Heart left ventricle (tissue), 13 donors: ENCODE data around the gene MAP7D3.

ENCODE experiments used
- POLR2A ChIP-seq, 2 donors: fragments of 450-650 bp; IDR thresholded peaks; one replicate each; pipeline ENCODE4 v1.6.1; 2017; ENCODE audit warnings: antibody characterized with exemption in 2 of 2, mild to moderate bottlenecking in 2 of 2, moderate library complexity in 2 of 2
- TF ChIP-seq, protein P1 (sequence below), 12 donors: fragments of 200-600 bp; sonication (generic) in 4 of 12; IDR thresholded peaks; one replicate each; pipeline versions ENCODE4 v1.5.0 to v1.8.0; 2018 to 2022; ENCODE audit warnings: antibody characterized with exemption in 12 of 12, mild to moderate bottlenecking in 5 of 12
- donor health status: ischemic (EF 13 %, LVEDD 7.1; RV severe dilation, severe dysfunction).
- donor health status: DM: no; HTN: yes; CAD: no.
- donor health status: DM: no; HTN: no; CAD: no.
- donor health status: ischemic (EF 25% LVEDD 6.9; RV normal size, moderate dysfunction).
- donor health status: ischemic (EF 25% LVEDD 5.7; RV mildly dilated, moderate dysfunction).
- donor health status: ischemic (EF 35%, LVEDD 5.7; RV mildly dilated, moderate dysfunction).
- donor health status: nonischemic (EF 11% LVEDD 7.7; RV severe dilation, severe dysfunction).
- donor health status: DM: yes; HTN: yes; CAD: no.
- donor health status: PGD.
- donor health status: ischemic (EF 29% LVEDD 5.4; RV normal size, mild dysfunction).
- donor health status: nonischemic (EF 23%, LVEDD 6.1; RV moderate dilation, normal function).

DNA sequence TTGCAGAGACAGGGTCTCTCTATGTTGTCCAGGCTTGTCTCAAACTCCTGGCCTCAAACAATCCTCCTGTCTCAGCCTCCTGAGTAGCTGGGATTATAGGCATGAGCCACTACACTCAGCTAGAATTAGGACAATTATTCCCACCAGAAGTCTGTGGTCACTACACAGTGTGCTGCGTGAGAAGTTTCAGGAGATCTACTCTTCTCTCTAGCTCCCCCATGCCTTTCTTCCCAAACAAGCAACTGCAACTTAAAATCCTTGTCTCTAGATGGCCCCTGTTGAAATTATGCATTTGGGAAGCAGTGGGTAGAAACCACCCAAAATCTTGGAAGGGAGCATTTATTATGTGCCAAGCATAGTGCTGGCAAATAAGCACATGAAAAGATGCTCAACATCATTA lies 21.1 kb upstream of the MAP7D3 start:
- TF ChIP-seq, protein P1, sequence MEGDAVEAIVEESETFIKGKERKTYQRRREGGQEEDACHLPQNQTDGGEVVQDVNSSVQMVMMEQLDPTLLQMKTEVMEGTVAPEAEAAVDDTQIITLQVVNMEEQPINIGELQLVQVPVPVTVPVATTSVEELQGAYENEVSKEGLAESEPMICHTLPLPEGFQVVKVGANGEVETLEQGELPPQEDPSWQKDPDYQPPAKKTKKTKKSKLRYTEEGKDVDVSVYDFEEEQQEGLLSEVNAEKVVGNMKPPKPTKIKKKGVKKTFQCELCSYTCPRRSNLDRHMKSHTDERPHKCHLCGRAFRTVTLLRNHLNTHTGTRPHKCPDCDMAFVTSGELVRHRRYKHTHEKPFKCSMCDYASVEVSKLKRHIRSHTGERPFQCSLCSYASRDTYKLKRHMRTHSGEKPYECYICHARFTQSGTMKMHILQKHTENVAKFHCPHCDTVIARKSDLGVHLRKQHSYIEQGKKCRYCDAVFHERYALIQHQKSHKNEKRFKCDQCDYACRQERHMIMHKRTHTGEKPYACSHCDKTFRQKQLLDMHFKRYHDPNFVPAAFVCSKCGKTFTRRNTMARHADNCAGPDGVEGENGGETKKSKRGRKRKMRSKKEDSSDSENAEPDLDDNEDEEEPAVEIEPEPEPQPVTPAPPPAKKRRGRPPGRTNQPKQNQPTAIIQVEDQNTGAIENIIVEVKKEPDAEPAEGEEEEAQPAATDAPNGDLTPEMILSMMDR (IDR thresholded peaks at IDR 0.05), result no peak
- no peak for TF ChIP-seq POLR2A (IDR thresholded peaks at IDR 0.05)
